Gastroesophageal sphincter (tissue), 4 donors: ENCODE results near the gene WFDC1. TPM values are rescaled to one million over a fixed set of nuclear protein-coding genes. Genes with fewer than 3 reads are reported as not detected.

ENCODE experiments used
- ATAC-seq: fragments of 150-250 bp; one replicate; pipeline ENCODE4 v1.9.1; 2016; ENCODE audit warnings: mild to moderate bottlenecking, moderate library complexity
- H3K27ac ChIP-seq, 4 donors: fragments of 200-600 bp; sonication (generic) in 3 of 4; 1 replicate in 3 of 4; 2 replicates in 1 of 4; pipeline ENCODE4 v1.5.1; 2016 to 2019
- H3K27me3 ChIP-seq: fragments of 200-600 bp; sonication (generic); one replicate; pipeline ENCODE4 v1.5.1; 2019
- H3K36me3 ChIP-seq, 2 donors: fragments of 200-600 bp; sonication (generic); one replicate each; pipeline ENCODE4 v1.5.1; 2019; ENCODE audit warnings: control low read depth in 1 of 2
- H3K4me1 ChIP-seq, 3 donors: fragments of 200-600 bp; sonication (generic); 1 replicate in 2 of 3; 2 replicates in 1 of 3; pipeline ENCODE4 v1.5.1; 2016 to 2019; ENCODE audit warnings: control low read depth in 2 of 3
- H3K4me3 ChIP-seq, 2 donors: fragments of 200-600 bp; sonication (generic); one replicate each; pipeline ENCODE4 v1.5.1; 2019; ENCODE audit warnings: mild to moderate bottlenecking in 1 of 2, moderate library complexity in 1 of 2
- H3K9me3 ChIP-seq, 3 donors: fragments of 200-600 bp; sonication (generic); one replicate each; pipeline ENCODE4 v1.5.1; 2017 to 2019; ENCODE audit warnings: control low read depth in 2 of 3
- EP300 ChIP-seq: sonication (generic); formaldehyde crosslinking; IDR thresholded peaks from one replicate; pipeline ENCODE4 v1.6.1; 2017; ENCODE audit warnings: antibody characterized with exemption, mild to moderate bottlenecking
- POLR2A ChIP-seq, 2 donors: fragments of 450-650 bp; IDR thresholded peaks; one replicate each; pipeline ENCODE4 v1.6.1; 2017; ENCODE audit warnings: antibody characterized with exemption in 2 of 2, mild to moderate bottlenecking in 2 of 2, moderate library complexity in 1 of 2
- POLR2AphosphoS5 ChIP-seq: sonication (generic); formaldehyde crosslinking; IDR thresholded peaks from one replicate; pipeline ENCODE4 v1.6.1; 2017; ENCODE audit warnings: antibody characterized with exemption
- WGBS, 2 donors: methylation state at CpG; one replicate each; pipeline ENCODE4 v1.1.5; 2018; ENCODE audit warnings: low coverage in 1 of 2; 5-methylcytosine and 5-hydroxymethylcytosine counted together
- total RNA-seq, 4 donors: library from RNA; depleted of rRNA; stranded (reverse); fragments of >200 nt; gene quantifications; one replicate each; pipeline ENCODE4 v1.1.0, GENCODE V29; 2016
- TF ChIP-seq, protein P1 (sequence below), 4 experiments: fragments of 200-600 bp in 2 of 4; fragments of 450-650 bp in 2 of 4; sonication (generic) in 1 of 4; IDR thresholded peaks; one replicate each; pipeline ENCODE4 v1.5.1; 2017 to 2019; ENCODE audit warnings: antibody characterized with exemption in 4 of 4, mild to moderate bottlenecking in 2 of 4, moderate library complexity in 2 of 4

The WFDC1 gene
- total RNA-seq, 4 donors from 2014 or later = 25.0 to 53.1 (median 38.2) TPM

DNA sequence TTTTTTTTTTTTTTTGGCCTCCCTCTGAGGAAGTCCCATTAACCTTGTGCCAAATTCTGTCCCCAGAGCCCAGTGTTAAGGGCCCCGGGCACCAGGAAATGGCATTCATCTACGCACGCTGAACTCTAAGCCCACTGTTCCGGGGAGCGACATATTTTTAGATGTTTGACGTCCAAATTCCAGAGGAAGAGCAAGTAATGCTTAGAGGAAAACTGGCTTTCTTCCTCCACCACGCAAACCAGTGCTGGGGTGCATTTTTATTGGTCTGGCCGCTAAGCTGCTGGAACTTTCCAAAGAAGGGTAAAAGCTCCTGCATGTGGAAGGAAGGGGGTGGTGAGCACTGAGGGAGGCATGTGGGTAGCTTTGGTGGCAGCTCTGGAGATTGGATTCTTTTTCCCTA is 8.3 kb downstream of the WFDC1 start:
- Histone ChIP-seq H3K27me3 (no peaks in the 10 kb centered on the region), H3K27ac (peak overlapping the region; percentile 80 to 87 (median 86)), H3K4me1 (peaks cover 0 to 69% (median 0%) of the 10 kb centered on the region in 3 donors), H3K9me3 (no peaks in the 10 kb centered on the region), H3K36me3 (no peaks in the 10 kb centered on the region), H3K4me3 (peak overlapping the region in 1 of 2 donors; percentile 9)
- peak; percentile 86 for ATAC-seq
- 0 to 32% methylated on average over 1 to 7 of the region's 8 CpGs for WGBS, 2 donors
- peak; percentile 92 for TF ChIP-seq EP300
- TF ChIP-seq, protein P1, sequence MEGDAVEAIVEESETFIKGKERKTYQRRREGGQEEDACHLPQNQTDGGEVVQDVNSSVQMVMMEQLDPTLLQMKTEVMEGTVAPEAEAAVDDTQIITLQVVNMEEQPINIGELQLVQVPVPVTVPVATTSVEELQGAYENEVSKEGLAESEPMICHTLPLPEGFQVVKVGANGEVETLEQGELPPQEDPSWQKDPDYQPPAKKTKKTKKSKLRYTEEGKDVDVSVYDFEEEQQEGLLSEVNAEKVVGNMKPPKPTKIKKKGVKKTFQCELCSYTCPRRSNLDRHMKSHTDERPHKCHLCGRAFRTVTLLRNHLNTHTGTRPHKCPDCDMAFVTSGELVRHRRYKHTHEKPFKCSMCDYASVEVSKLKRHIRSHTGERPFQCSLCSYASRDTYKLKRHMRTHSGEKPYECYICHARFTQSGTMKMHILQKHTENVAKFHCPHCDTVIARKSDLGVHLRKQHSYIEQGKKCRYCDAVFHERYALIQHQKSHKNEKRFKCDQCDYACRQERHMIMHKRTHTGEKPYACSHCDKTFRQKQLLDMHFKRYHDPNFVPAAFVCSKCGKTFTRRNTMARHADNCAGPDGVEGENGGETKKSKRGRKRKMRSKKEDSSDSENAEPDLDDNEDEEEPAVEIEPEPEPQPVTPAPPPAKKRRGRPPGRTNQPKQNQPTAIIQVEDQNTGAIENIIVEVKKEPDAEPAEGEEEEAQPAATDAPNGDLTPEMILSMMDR (IDR thresholded peaks at IDR 0.05) = no peak
- no peak for TF ChIP-seq POLR2A (IDR thresholded peaks at IDR 0.05)
- TF ChIP-seq POLR2AphosphoS5 = peak; percentile 89

DNA sequence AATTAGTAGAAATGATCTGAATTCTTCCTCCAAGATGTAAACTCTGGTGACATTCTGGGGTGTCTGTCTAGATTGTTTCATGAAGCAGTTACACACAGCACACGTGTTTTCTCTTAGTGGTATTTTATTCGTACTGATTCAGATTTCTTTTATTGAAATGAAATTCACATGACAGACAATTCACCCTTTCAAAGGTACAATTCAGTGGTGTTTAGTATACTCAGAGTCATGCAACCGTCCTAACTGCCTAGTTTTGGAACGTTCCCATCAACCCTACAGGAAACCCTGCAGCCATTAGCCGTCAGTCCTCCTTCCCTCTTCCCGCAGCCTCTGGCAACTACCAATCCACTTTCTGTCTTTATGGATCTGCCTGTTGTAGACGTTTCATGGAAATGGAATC is 8.8 kb downstream of the WFDC1 start:
- Histone ChIP-seq H3K4me1 (peaks cover 0 to 69% (median 0%) of the 10 kb centered on the region in 3 donors), H3K27me3 (no peaks in the 10 kb centered on the region), H3K27ac (peak overlapping the region; percentile 69 to 86 (median 82)), H3K9me3 (no peaks in the 10 kb centered on the region), H3K4me3 (no peak overlapping the region), H3K36me3 (no peaks in the 10 kb centered on the region)
- no peak for ATAC-seq
- WGBS, 2 donors = 24 to 25% methylated on average over 7 of the region's 7 CpGs
- TF ChIP-seq, protein P1 (IDR thresholded peaks at IDR 0.05) = no peak
- no peak for TF ChIP-seq POLR2A (IDR thresholded peaks at IDR 0.05)
- no peak for TF ChIP-seq EP300
- no peak for TF ChIP-seq POLR2AphosphoS5

DNA sequence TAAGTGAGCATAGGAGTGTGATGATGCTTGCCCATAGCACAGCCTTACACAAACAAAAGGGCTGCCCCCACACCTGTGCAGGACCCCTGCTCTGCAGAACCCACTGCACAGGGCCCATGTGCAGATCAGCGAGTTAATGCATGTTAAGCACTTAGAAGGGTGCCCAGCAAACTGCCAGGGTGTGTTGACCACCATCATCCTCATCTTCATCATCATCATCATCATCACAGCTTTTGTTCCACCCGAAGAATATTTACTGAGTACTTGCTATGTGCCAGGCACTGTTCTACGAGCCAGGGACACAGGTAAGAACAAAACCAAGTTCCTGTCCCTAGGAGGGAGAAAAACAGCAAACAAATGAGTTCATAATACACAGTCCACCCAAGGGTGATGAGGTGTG is 11.9 kb downstream of the WFDC1 start:
- H3K36me3 ChIP-seq = no peaks in the 10 kb centered on the region
- no peak for TF ChIP-seq POLR2A (IDR thresholded peaks at IDR 0.05)
- TF ChIP-seq POLR2AphosphoS5 = no peak
- TF ChIP-seq, protein P1 (IDR thresholded peaks at IDR 0.05) = no peak
- no peak for TF ChIP-seq EP300

DNA sequence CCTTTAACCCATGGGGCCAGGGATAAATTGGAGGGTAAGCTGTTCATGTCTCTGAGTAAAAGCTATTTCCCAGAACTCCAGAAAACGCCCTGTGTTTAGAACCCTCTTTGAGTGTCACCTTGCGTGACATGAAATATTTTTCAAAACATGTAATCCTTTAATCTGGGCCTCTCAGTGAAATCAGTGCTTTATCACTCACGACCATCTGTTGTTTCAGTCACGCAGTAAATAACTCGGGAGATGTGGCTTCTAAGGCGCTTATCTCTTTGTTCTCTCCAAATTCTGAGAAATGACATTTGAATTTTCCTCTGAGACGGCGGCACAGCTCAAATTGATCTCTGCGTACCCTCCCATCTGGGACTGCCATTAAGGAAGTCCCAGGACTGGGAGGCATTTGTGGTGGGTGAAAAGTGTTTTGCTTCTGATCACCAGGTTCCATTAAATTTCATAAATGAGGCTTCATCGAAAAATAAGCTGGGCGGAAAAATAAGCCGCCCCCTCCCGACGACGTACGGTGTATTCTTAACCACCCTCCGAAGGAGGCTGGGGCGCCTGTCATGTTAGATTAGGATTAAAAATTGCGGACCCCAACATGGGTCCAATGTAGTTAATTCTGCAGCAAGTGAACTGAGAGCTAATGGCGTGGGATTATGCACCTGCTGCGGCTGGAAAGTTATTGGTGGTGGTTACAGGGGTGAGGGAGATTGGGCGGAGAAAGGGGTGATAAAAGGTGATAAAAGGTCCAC is 12.7 kb downstream of the WFDC1 start:
- TF ChIP-seq POLR2A (IDR thresholded peaks at IDR 0.05) (no peak), POLR2AphosphoS5 (no peak), EP300 (no peak)
- TF ChIP-seq, protein P1 (IDR thresholded peaks at IDR 0.05) = no peak
- Histone ChIP-seq H3K9me3 (no peaks in the 10 kb centered on the region), H3K4me3 (no peak overlapping the region), H3K4me1 (peaks cover 0 to 43% (median 0%) of the 10 kb centered on the region in 3 donors), H3K36me3 (no peaks in the 10 kb centered on the region), H3K27me3 (peaks cover 15% of the 10 kb centered on the region), H3K27ac (no peak overlapping the region)
- WGBS, 2 donors = 76 to 90% methylated on average over 10 to 15 of the region's 22 CpGs
- no peak for ATAC-seq

More for the DNA sequence above, 11.9 kb downstream of the WFDC1 start:
- ATAC-seq = no peak
- H3K27ac ChIP-seq = no peak overlapping the region
- no peak overlapping the region for H3K4me3 ChIP-seq
- WGBS, 2 donors = 100% methylated on average over 1 of the region's 3 CpGs
- peaks cover 0 to 44% (median 0%) of the 10 kb centered on the region in 3 donors for H3K4me1 ChIP-seq
- peaks cover 7% of the 10 kb centered on the region for H3K27me3 ChIP-seq
- H3K9me3 ChIP-seq = no peaks in the 10 kb centered on the region

DNA sequence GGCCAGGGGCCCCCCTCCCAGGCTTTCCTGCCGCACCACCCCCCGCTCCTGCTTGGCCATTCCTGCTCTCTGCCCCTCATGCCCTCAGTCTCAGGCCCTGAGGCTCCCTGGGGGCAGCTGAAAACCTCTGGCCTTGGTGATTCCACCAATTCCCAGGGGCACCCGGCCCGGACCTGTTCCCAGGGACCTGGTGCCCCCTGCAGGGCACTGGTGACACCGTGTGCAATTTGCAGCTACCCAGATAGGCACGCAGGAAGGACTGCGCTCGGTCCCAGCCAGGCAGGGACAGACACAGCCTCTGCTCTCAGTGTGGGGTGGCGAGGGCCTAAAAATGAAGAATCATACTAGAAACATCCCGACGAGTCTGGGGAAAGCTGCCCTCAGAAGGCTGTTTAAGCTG is 13.4 kb downstream of the WFDC1 start:
- TF ChIP-seq, protein P1 (IDR thresholded peaks at IDR 0.05) = peak in 3 of 4 experiments; percentile 62 to 78 (median 67)
- no peak for TF ChIP-seq EP300
- H3K27me3 ChIP-seq = peaks cover 22% of the 10 kb centered on the region
- ATAC-seq = peak; percentile 66
- H3K4me1 ChIP-seq = peaks cover 0 to 43% (median 0%) of the 10 kb centered on the region in 3 donors
- no peaks in the 10 kb centered on the region for H3K36me3 ChIP-seq
- WGBS, 2 donors = 30 to 40% methylated on average over 2 of the region's 11 CpGs
- peak overlapping the region in 1 of 4 donors; percentile 16 for H3K27ac ChIP-seq
- H3K4me3 ChIP-seq = no peak overlapping the region
- no peaks in the 10 kb centered on the region for H3K9me3 ChIP-seq
